ENCODE results near the gene CYP3A7. TPM values are rescaled to one million over a fixed set of nuclear protein-coding genes. Genes with fewer than 3 reads are reported as not detected.

CYP3A7 gene
- total and polyA plus RNA-seq, 2 of the 13 experiments (the other 11 are each of a cell fraction or from before 2014, with no cell fraction given) = 5.8 to 6.4 TPM

GRCh38 chr7:99693427-99694200, 41.4 kb downstream of the CYP3A7 start (continued):
- TF ChIP-seq PPARG (CRISPR knock-in tag; conservative IDR thresholded peaks at IDR 0.05) (no peak; the same call in none of the 2 replicates), ZNF883 (CRISPR knock-in tag; IDR thresholded peaks at IDR 0.05; ENCODE audit: not compliant biosample characterization) (peak; percentile 59), ZNF580 (CRISPR knock-in tag; IDR thresholded peaks at IDR 0.05; ENCODE audit: borderline replicate concordance, low read depth) (peak; percentile 71; the same call in 1 of the 2 replicates), HNF4G (IDR thresholded peaks at IDR 0.05; ENCODE audit: borderline replicate concordance, low read depth, low read length) (no peak), HNF4G (CRISPR knock-in tag; IDR thresholded peaks at IDR 0.05; ENCODE audit: borderline replicate concordance, low read depth) (no peak), ERF (CRISPR knock-in tag; IDR thresholded peaks at IDR 0.05) (peak; percentile 86), MXD1 (CRISPR knock-in tag; IDR thresholded peaks at IDR 0.05) (no peak), ZNF660 (CRISPR knock-in tag; IDR thresholded peaks at IDR 0.05; ENCODE audit: borderline replicate concordance, low read depth) (no peak), ZNF10 (CRISPR knock-in tag; IDR thresholded peaks at IDR 0.05; ENCODE audit: borderline replicate concordance, low read depth) (no peak), NR2C2 (CRISPR knock-in tag; IDR thresholded peaks at IDR 0.05; ENCODE audit: borderline replicate concordance) (peak; percentile 47; the same call in 1 of the 2 replicates), KAT7 (CRISPR knock-in tag; IDR thresholded peaks at IDR 0.05; ENCODE audit: borderline replicate concordance) (no peak; the same call in 1 of the 2 replicates), ZNF335 (CRISPR knock-in tag; IDR thresholded peaks at IDR 0.05) (0 out of 2 replicates have a peak, but pooled peaks have one; percentile 38), ZNF709 (CRISPR knock-in tag; IDR thresholded peaks at IDR 0.05) (0 out of 2 replicates have a peak, but pooled peaks have one; percentile 56), PHF8 (CRISPR knock-in tag; IDR thresholded peaks at IDR 0.05) (peak; percentile 46), ZFP1 (CRISPR knock-in tag; IDR thresholded peaks at IDR 0.05) (peak; percentile 84), ZSCAN20 (CRISPR knock-in tag; IDR thresholded peaks at IDR 0.05; ENCODE audit: borderline replicate concordance) (no peak), HNRNPL (IDR thresholded peaks at IDR 0.05; ENCODE audit: low read depth, low read length) (no peak), ZNF788 (CRISPR knock-in tag; IDR thresholded peaks at IDR 0.05; ENCODE audit: borderline replicate concordance) (peak; percentile 85; the same call in 1 of the 2 replicates), SNAPC2 (CRISPR knock-in tag; IDR thresholded peaks at IDR 0.05) (no peak; the same call in 1 of the 2 replicates), ZFY (CRISPR knock-in tag; IDR thresholded peaks at IDR 0.05) (peak; percentile 93), ZNF770 (CRISPR knock-in tag; IDR thresholded peaks at IDR 0.05) (0 out of 2 replicates have a peak, but pooled peaks have one; percentile 45), ZNF124 (CRISPR knock-in tag; IDR thresholded peaks at IDR 0.05) (0 out of 2 replicates have a peak, but pooled peaks have one; percentile 67), CENPT (CRISPR knock-in tag; IDR thresholded peaks at IDR 0.05; ENCODE audit: low read depth) (no peak), ZNF451 (CRISPR knock-in tag; IDR thresholded peaks at IDR 0.05) (peak; percentile 80; the same call in 1 of the 2 replicates), ZNF564 (CRISPR knock-in tag; IDR thresholded peaks at IDR 0.05) (no peak), ARNT2 (CRISPR knock-in tag; IDR thresholded peaks at IDR 0.05; ENCODE audit: low read depth) (peak; percentile 83), ZNF891 (CRISPR knock-in tag; IDR thresholded peaks at IDR 0.05) (0 out of 2 replicates have a peak, but pooled peaks have one; percentile 76), ZNF33B (CRISPR knock-in tag; IDR thresholded peaks at IDR 0.05) (0 out of 2 replicates have a peak, but pooled peaks have one; percentile 36), ZNF670 (CRISPR knock-in tag; IDR thresholded peaks at IDR 0.05; ENCODE audit: borderline replicate concordance) (peak; percentile 75; the same call in 1 of the 2 replicates)
